ENCODE results near the gene SLC12A3.
"Not testable (repeated sequence)": the region's sequence is repeated elsewhere in the genome, so short reads cannot be mapped to it uniquely, and the experiment has no call there.

SLC12A3 gene

GRCh38 chr16:56882077-56882800, 17.2 kb downstream of the SLC12A3 start:
- DNase-seq, result no peak
- Mint-ChIP-seq H3K4me1 (no peaks in the 10 kb centered on the region), H3K27me3 (peaks cover 21% of the 10 kb centered on the region), H3K4me3 (no peak overlapping the region), H3K9me3 (no peaks in the 10 kb centered on the region), H3K27ac (no peak overlapping the region), H3K36me3 (no peaks in the 10 kb centered on the region)
- CTCF ChIA-PET, result interaction anchor here (1.1 to 1.8 kb wide), 4 partner anchors 8 to 16 kb away, joined by 3 to 5 read pairs (median 3); no protein-coding TSS in a partner anchor

- DNase-seq, result no peak
- Mint-ChIP-seq H3K4me3 (no peak overlapping the region), H3K4me1 (no peaks in the 10 kb centered on the region), H3K9me3 (no peaks in the 10 kb centered on the region), H3K27me3 (peaks cover 27% of the 10 kb centered on the region), H3K27ac (no peak overlapping the region), H3K36me3 (no peaks in the 10 kb centered on the region)
- CTCF ChIA-PET, result interaction anchor here (0.6 to 1.4 kb wide), 5 partner anchors 10 to 70 kb away, joined by 3 read pairs; no protein-coding TSS in a partner anchor
These were observed 18.6 kb downstream of the SLC12A3 start for GRCh38 chr16:56883586-56883985.

- Mint-ChIP-seq H3K27me3 (peaks cover 27% of the 10 kb centered on the region), H3K4me3 (no peak overlapping the region), H3K4me1 (no peaks in the 10 kb centered on the region), H3K27ac (no peak overlapping the region), H3K36me3 (no peaks in the 10 kb centered on the region), H3K9me3 (no peaks in the 10 kb centered on the region)
- CTCF ChIA-PET, result interaction anchor here (0.6 to 1.4 kb wide), 4 partner anchors 15 to 69 kb away, joined by 3 read pairs; no protein-coding TSS in a partner anchor
- DNase-seq, result no peak
These were observed 19.1 kb downstream of the SLC12A3 start for GRCh38 chr16:56884026-56884582.

DNA sequence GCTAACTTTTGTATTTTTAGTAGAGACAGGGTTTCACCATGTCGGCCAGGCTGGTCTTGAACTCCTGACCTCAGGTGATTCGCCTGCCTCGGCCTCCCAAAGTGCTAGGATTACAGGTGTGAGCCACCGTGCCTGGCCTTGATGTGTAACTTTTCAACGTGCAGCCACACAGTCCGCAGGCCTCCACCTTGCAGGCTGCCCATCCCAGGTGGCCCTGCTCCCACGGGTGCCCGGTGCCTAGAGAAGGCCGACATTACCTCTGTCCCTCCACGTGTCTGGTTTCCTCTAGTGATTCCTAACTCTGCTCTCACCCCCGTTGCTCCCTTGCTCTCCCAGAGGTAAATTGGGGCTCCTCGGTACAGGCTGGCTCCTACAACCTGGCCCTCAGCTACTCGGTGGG, 19.9 kb downstream of the SLC12A3 start:
- not testable (repeated sequence) for H3K4me3 Mint-ChIP-seq, H3K9me3 Mint-ChIP-seq, DNase-seq, H3K27ac Mint-ChIP-seq, H3K4me1 Mint-ChIP-seq, H3K36me3 Mint-ChIP-seq
- peaks cover 27% of the 10 kb centered on the region for H3K27me3 Mint-ChIP-seq
- CTCF ChIA-PET, result interaction anchor here (1.4 kb wide), 1 partner anchor 18 kb away, joined by 3 read pairs; no protein-coding TSS in a partner anchor

DNA sequence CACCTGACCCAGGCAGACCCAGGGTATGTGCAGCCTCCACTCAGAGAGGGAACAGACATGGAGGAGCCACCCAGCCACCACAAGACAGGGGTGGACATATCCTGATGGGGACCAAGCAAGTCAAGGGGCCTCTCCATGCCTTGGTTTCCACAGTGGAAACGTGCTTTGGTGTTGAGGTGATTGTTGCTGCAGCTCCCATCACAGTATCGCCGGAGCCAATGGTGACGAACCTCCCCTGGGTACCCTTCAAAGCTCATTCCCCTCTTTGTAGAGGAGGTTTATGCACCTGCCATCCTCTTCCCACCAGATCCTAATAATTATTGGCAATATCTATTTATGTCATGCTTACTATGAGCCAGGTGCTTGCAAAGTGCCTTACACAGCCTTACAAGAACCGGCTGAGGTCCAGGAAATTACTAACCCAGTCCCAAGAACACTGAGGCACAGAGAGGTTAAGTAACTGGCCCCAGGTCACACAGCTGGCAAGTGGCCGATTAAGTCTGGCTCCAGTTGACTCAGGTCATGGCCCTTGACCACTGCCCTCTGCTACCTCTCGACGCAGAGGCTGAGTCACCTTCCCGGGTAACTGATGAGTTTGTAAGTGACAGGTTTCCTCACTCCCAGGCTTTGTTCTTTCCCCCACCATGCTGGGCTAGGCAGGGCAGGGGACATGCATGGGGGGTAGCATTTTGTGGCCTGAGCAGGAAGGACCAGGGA, 20.6 kb downstream of the SLC12A3 start:
- no peak for DNase-seq
- H3K4me1 Mint-ChIP-seq, result no peaks in the 10 kb centered on the region
- H3K36me3 Mint-ChIP-seq, result no peaks in the 10 kb centered on the region
- CTCF ChIA-PET, result no interaction called here
- H3K9me3 Mint-ChIP-seq, result no peaks in the 10 kb centered on the region
- peaks cover 27% of the 10 kb centered on the region for H3K27me3 Mint-ChIP-seq
- no peak overlapping the region for H3K4me3 Mint-ChIP-seq
- no peak overlapping the region for H3K27ac Mint-ChIP-seq

GRCh38 chr16:56886296-56886695, 21.3 kb downstream of the SLC12A3 start:
- CTCF ChIA-PET, result no interaction called here
- Mint-ChIP-seq H3K9me3 (no peaks in the 10 kb centered on the region), H3K27me3 (peaks cover 30% of the 10 kb centered on the region), H3K27ac (no peak overlapping the region), H3K36me3 (no peaks in the 10 kb centered on the region), H3K4me3 (no peak overlapping the region), H3K4me1 (no peaks in the 10 kb centered on the region)
- no peak for DNase-seq

- peaks cover 36% of the 10 kb centered on the region for H3K27me3 Mint-ChIP-seq
- H3K36me3 Mint-ChIP-seq, result no peaks in the 10 kb centered on the region
- no peaks in the 10 kb centered on the region for H3K4me1 Mint-ChIP-seq
- no peak overlapping the region for H3K4me3 Mint-ChIP-seq
- CTCF ChIA-PET, result no interaction called here
- H3K27ac Mint-ChIP-seq, result no peak overlapping the region
- H3K9me3 Mint-ChIP-seq, result no peaks in the 10 kb centered on the region
- no peak for DNase-seq
These were observed 21.8 kb downstream of the SLC12A3 start for GRCh38 chr16:56886826-56887225.

- H3K27ac Mint-ChIP-seq, result no peak overlapping the region
- no peak overlapping the region for H3K4me3 Mint-ChIP-seq
- peaks cover 38% of the 10 kb centered on the region for H3K27me3 Mint-ChIP-seq
- DNase-seq, result no peak
- no peaks in the 10 kb centered on the region for H3K9me3 Mint-ChIP-seq
- CTCF ChIA-PET, result no interaction called here
- H3K4me1 Mint-ChIP-seq, result no peaks in the 10 kb centered on the region
- H3K36me3 Mint-ChIP-seq, result no peaks in the 10 kb centered on the region
These were observed 23.8 kb downstream of the SLC12A3 start for GRCh38 chr16:56888806-56889205.

- Mint-ChIP-seq H3K4me1 (no peaks in the 10 kb centered on the region), H3K27ac (no peak overlapping the region), H3K4me3 (no peak overlapping the region), H3K9me3 (no peaks in the 10 kb centered on the region), H3K27me3 (peaks cover 37% of the 10 kb centered on the region), H3K36me3 (no peaks in the 10 kb centered on the region)
- DNase-seq, result no peak
- CTCF ChIA-PET, result interaction anchor here (1.2 kb wide), 1 partner anchor 20 kb away, joined by 4 read pairs; no protein-coding TSS in a partner anchor
These were observed 24.2 kb downstream of the SLC12A3 start for GRCh38 chr16:56889206-56889605.

GRCh38 chr16:56891685-56892084, 26.7 kb downstream of the SLC12A3 start:
- H3K36me3 Mint-ChIP-seq, result no peaks in the 10 kb centered on the region
- H3K4me1 Mint-ChIP-seq, result no peaks in the 10 kb centered on the region
- CTCF ChIA-PET, result no interaction called here
- no peak for DNase-seq
- peaks cover 40% of the 10 kb centered on the region for H3K27me3 Mint-ChIP-seq
- no peak overlapping the region for H3K4me3 Mint-ChIP-seq
- no peaks in the 10 kb centered on the region for H3K9me3 Mint-ChIP-seq
- H3K27ac Mint-ChIP-seq, result no peak overlapping the region

GRCh38 chr16:56892705-56893104, 27.7 kb downstream of the SLC12A3 start:
- no peak for DNase-seq
- Mint-ChIP-seq H3K36me3 (no peaks in the 10 kb centered on the region), H3K27me3 (peaks cover 50% of the 10 kb centered on the region), H3K9me3 (no peaks in the 10 kb centered on the region), H3K4me1 (no peaks in the 10 kb centered on the region), H3K27ac (no peak overlapping the region), H3K4me3 (no peak overlapping the region)
- CTCF ChIA-PET, result no interaction called here

GRCh38 chr16:56894331-56894917, 29.4 kb downstream of the SLC12A3 start:
- Mint-ChIP-seq H3K9me3 (no peaks in the 10 kb centered on the region), H3K4me1 (peaks cover 11% of the 10 kb centered on the region), H3K36me3 (no peaks in the 10 kb centered on the region), H3K27ac (no peak overlapping the region), H3K4me3 (no peak overlapping the region), H3K27me3 (peaks cover 56% of the 10 kb centered on the region)
- DNase-seq, result no peak
- CTCF ChIA-PET, result interaction anchor here (0.8 kb wide), 1 partner anchor 12 kb away, joined by 3 read pairs; no protein-coding TSS in a partner anchor

GRCh38 chr16:56895813-56896212, 30.8 kb downstream of the SLC12A3 start:
- CTCF ChIA-PET, result no interaction called here
- Mint-ChIP-seq H3K4me1 (peaks cover 20% of the 10 kb centered on the region), H3K9me3 (no peaks in the 10 kb centered on the region), H3K36me3 (no peaks in the 10 kb centered on the region), H3K4me3 (no peak overlapping the region), H3K27me3 (peaks cover 69% of the 10 kb centered on the region), H3K27ac (no peak overlapping the region)
- no peak for DNase-seq

DNA sequence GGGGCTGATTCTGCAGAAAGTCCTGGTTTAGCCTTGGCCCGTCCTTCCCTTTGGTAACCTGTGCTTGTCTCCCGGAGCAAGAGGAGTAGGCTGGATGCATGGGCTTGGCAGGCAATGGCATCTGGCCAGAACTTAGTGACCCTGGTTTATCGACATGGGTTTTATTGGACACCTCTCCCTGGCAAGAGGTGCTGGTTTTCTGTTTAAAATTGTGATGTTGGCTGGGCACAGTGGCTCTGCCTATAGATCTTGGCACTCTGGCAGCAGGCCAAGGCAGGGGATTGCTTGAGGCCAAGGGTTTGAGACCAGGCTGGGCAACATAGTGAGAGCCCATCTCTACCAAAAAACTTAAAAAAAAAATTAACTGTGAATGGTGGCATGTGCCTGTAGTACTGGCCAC, 31.2 kb downstream of the SLC12A3 start:
- no peaks in the 10 kb centered on the region for H3K36me3 Mint-ChIP-seq
- no peak for DNase-seq
- H3K27me3 Mint-ChIP-seq, result peaks cover 70% of the 10 kb centered on the region
- H3K9me3 Mint-ChIP-seq, result no peaks in the 10 kb centered on the region
- H3K4me3 Mint-ChIP-seq, result no peak overlapping the region
- H3K4me1 Mint-ChIP-seq, result peaks cover 21% of the 10 kb centered on the region
- no peak overlapping the region for H3K27ac Mint-ChIP-seq
- CTCF ChIA-PET, result no interaction called here

Data from activated naive CD4-positive, alpha-beta T cell treated with anti-CD3 and anti-CD28 coated beads, Interleukin-2, amount 10 ng/mL, durations not matched to agents 7 days and 5 days (primary cell).